K562 (cell line): ENCODE data around the gene LRP1-AS. TPM values are rescaled to one million over a fixed set of nuclear protein-coding genes. Genes with fewer than 3 reads are reported as not detected.

Source experiments
- HMGN3 ChIP-seq: IDR thresholded peaks from 2 replicates; pipeline ENCODE4 v1.6.1; 2011; ENCODE audit warnings: borderline replicate concordance, low read depth, mild to moderate bottlenecking, mixed read lengths, low read length; ENCODE audit not compliant: insufficient read length; ENCODE audit errors: extremely low read depth
- polyA plus RNA-seq, 8 experiments: library from polyadenylated mRNA; depleted of rRNA in 4 of 8; stranded (reverse) in 5 of 8; unstranded in 3 of 8; fragments of >200 nt; fragmentation: Nextera tagmentation in 2 of 8; fragmentation: Illumina TruSeq in 1 of 8; extraction: Ambion mirVana in 2 of 8; extraction: Trizol in 1 of 8; gene quantifications; 2 replicates each; pipeline versions ENCODE4 v1.2.1 to v1.2.3, GENCODE V29; 2011 to 2014; ENCODE audit warnings: inconsistent platforms in 1 of 8, missing spikeins in 1 of 8
- total RNA-seq, 7 experiments: library from RNA; depleted of rRNA in 6 of 7; stranded (reverse); fragments of >200 nt in 6 of 7; fragmentation: Illumina TruSeq in 2 of 7; extraction: Trizol in 2 of 7; gene quantifications; 2 replicates each; pipeline versions ENCODE4 v1.2.1 to v1.2.3, GENCODE V29; 2011 to 2021; ENCODE audit warnings: low replicate concordance in 1 of 7
- TF ChIP-seq, protein P1 (sequence below): fragments of 150-350 bp; conservative IDR thresholded peaks from 2 replicates; pipeline ENCODE4 v1.6.1; 2014; ENCODE audit warnings: low read length
- TF ChIP-seq, protein P2 (sequence below): fragments of 250-450 bp; sonication (Bioruptor Pico); IDR thresholded peaks from 2 replicates; pipeline ENCODE4 v1.4.0; 2020; ENCODE audit warnings: mild to moderate bottlenecking, moderate library complexity, borderline replicate concordance

LRP1-AS gene
- total and polyA plus RNA-seq, 9 of the 15 experiments (the other 6 are each of a cell fraction or from before 2014, with no cell fraction given): not detected

GRCh38 chr12:57151741-57152630, 4.6 kb upstream of the LRP1-AS start (continued):
- TF ChIP-seq, protein P1, sequence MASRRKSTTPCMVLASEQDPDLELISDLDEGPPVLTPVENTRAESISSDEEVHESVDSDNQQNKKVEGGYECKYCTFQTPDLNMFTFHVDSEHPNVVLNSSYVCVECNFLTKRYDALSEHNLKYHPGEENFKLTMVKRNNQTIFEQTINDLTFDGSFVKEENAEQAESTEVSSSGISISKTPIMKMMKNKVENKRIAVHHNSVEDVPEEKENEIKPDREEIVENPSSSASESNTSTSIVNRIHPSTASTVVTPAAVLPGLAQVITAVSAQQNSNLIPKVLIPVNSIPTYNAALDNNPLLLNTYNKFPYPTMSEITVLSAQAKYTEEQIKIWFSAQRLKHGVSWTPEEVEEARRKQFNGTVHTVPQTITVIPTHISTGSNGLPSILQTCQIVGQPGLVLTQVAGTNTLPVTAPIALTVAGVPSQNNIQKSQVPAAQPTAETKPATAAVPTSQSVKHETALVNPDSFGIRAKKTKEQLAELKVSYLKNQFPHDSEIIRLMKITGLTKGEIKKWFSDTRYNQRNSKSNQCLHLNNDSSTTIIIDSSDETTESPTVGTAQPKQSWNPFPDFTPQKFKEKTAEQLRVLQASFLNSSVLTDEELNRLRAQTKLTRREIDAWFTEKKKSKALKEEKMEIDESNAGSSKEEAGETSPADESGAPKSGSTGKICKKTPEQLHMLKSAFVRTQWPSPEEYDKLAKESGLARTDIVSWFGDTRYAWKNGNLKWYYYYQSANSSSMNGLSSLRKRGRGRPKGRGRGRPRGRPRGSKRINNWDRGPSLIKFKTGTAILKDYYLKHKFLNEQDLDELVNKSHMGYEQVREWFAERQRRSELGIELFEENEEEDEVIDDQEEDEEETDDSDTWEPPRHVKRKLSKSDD: no peak
- TF ChIP-seq, protein P2, sequence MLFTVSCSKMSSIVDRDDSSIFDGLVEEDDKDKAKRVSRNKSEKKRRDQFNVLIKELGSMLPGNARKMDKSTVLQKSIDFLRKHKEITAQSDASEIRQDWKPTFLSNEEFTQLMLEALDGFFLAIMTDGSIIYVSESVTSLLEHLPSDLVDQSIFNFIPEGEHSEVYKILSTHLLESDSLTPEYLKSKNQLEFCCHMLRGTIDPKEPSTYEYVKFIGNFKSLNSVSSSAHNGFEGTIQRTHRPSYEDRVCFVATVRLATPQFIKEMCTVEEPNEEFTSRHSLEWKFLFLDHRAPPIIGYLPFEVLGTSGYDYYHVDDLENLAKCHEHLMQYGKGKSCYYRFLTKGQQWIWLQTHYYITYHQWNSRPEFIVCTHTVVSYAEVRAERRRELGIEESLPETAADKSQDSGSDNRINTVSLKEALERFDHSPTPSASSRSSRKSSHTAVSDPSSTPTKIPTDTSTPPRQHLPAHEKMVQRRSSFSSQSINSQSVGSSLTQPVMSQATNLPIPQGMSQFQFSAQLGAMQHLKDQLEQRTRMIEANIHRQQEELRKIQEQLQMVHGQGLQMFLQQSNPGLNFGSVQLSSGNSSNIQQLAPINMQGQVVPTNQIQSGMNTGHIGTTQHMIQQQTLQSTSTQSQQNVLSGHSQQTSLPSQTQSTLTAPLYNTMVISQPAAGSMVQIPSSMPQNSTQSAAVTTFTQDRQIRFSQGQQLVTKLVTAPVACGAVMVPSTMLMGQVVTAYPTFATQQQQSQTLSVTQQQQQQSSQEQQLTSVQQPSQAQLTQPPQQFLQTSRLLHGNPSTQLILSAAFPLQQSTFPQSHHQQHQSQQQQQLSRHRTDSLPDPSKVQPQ: no peak
- no peak for TF ChIP-seq HMGN3
